GM11168 (cell line): ENCODE measurements around the gene FMO1.

Source experiments
- in situ Hi-C: fragments of 300-500 bp; cut with MboI; formaldehyde crosslinking; loops from one replicate; pipeline ENCODE4 v1.12.0; 2022; ENCODE audit warnings: low sequenced_read_pairs; ENCODE audit not compliant: unreplicated experiment

FMO1 gene

DNA sequence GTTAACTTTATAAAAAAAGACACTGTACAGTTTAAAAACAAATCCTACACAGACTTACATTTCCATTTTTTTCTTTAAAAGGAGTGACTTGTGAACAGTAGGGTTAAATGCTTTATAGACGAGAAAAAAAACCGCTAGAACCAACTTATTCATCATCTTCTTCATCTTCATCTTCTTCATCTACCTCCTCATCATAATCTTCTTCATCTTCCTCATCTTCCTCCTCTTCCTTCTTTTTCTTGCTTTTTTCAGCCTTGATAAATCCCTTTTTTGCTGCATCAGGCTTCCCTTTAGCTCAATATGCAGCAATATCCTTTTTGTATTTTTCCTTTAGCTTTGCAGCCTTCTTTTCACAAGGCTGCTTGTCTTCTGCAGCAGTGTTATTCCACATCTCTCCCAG lies 22.5 kb downstream of the FMO1 start:
- in situ Hi-C loops = no loop called here

DNA sequence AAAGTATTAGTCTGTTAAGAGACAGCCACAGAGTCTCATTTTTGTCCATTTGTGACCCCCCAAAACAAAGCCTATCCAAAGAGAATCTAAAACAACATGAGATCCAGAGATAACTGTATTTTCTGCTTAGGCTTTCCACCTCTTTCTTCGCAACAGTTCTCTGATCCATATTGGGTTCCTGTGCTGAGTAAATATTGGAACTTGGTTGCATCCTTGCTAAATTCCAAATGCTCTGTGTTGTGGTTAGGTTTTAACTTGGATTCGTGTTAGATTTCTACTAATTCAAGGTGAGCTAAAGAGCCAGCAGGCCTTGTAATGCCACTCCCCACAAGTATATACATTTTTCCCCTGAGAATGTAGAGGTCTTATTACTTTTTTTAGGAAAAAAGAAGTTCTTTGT lies 29.2 kb downstream of the FMO1 start:
- in situ Hi-C loops = no loop called here

DNA sequence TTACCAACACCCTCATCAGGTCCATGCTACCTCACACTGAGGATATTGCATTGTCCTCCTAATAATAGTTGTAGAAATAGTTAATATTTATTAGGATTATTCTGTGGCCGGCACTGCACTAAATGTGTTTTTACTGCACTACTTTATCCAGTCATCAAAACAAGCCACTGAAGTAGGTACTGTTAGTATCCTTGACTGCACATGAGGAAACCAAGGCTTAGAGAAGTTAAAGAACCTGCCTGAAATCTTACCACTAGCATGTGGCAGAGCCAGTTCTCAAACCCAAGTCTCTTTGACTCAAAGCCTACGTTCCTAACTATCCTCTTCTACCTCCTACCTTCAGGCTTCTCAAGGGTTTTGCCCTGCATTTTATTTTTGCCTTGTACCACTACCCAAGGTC lies 30.9 kb downstream of the FMO1 start:
- in situ Hi-C loops = no loop called here

DNA sequence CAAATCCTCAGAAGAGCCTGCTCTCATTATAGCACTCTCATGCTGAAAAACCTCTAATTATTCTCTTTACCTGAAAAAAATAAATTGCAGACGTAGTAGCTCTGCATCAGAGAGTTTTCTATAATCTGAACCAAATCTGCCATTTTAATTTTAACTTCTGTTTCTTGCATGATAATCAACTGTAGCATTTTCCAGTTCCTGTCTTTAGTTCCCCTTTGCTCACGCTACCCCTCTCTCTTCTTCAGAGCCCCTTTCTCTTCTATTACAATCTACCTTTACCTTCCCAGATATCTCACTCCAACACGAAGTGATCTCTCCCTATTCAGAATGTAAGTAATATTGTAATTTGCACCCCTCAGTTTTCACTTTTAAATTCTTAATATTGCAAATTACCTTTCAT lies 31.4 kb downstream of the FMO1 start:
- in situ Hi-C loops = no loop called here

DNA sequence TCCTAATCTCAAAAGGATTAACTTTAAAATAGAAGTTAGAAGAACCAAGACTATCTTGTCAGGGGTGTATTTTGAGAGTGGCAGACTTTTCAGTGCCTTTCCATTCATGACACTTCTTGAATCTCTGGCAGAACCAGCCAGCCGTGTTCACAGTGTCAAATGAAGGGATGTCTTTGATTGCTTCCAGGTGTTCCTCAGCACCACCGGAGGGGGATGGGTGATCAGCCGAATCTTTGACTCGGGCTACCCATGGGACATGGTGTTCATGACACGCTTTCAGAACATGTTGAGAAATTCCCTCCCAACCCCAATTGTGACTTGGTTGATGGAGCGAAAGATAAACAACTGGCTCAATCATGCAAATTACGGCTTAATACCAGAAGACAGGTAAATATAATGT lies 32.3 kb downstream of the FMO1 start:
- in situ Hi-C loops = no loop called here

DNA sequence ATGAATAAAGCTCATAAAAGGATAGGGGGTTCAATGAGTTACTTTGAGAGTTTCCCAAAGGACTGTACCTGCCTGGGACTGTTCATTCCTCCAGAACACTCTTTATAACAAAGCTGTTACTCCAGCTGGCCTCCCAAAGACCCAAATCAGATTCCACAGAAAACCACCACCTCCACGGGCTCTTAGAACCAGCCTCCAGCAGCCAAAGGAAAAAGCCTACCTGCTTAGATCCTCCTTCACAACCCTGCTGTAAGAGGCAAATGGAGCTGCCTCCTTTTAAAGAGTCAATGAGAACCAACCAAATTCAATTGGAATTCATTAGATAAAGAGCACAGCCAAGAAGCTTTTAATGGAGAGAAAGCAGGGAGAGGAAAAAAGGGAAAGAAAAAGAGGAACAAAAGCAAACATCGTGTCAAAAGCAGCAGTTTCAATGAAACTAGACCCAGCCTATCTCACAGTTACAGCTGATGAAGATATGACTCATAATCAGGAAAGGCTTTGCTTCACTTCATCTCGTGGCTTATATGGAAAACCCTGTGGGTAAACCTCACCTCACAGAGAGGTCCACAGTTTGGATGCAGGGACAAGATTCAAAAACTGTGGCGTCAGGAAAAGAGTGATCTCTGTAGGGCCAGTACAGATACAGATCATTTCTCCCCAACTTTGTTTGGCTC lies 37.9 kb downstream of the FMO1 start:
- in situ Hi-C loops = no loop called here

DNA sequence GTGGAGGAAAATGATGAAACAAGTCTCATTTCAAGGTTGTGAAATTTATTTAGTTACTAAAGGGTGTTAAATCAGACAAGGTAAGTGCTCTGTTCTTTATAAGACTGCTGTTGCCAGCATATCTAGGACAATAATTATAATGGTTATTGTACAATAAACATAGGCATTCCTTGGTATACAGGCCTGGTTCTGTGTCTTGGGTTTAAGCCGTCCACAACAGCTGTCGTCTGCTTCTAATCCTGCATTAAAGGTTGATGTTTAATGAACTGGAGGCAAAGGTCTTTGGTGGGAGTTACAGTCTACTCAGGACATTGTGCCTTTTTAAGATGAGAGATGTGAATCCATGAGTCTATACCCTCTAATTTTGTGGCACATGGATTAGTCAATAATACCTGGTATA lies 42.3 kb downstream of the FMO1 start:
- in situ Hi-C loops = no loop called here

DNA sequence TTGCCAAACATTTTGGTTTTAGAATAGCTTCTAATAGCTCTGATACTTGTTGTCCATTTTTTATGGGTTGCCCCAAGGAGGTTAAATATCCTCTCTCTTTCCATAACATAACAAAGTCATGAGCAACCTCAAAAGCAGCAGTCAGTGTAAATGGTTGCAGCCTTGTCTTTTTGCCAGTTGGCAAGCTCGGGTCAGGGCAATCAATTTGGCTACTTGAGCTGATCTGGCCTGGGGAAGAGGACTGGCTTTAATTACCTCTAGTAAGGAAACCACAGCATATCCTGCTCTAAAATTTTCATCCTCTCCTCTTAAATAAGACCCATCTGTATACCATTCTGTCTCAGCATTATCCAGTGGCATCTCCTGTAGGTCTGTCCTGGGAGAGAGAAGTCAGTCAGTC lies 44.5 kb downstream of the FMO1 start:
- in situ Hi-C loops = no loop called here

DNA sequence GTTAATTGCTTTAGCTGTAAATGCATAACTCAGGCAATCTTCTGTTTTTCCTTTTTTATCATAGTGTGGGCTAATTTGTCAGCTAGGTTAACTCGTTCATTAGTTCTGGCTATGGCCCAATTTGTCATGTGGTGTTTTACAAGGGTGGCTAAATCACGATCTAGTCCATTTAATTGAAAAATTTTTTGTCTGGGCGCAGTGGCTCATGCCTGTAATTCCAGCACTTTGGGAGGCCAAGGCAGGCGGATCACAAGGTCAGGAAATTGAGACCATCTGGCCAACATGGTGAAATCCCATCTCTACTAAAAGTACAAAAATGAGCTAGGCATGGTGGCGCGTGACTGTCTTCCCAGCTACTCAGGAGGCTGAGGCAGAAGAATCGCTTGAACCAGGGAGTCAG lies 47.1 kb downstream of the FMO1 start:
- in situ Hi-C loops = loop anchor here (5.0 kb wide), 1 partner anchor 43 kb away; no protein-coding TSS in a partner anchor

DNA sequence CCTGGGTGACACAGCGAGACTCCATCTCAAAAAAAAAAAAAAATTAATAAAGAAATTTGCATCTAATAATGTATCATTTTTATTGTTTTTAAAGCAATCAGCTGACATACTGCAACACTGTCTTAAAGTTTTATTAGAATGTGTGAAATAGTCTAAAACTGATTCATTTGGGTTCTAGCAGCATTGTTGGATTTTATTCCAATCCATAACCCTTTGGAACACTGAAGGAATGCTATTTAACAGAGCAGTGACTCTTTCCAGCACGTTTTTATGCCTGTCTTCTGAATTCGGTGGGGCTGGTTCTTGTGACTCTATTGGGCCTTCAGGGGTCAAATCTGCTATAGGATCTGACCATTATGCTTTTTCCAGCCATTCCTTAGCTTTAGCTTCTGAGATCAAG lies 47.5 kb downstream of the FMO1 start:
- in situ Hi-C loops = loop anchor here (5.0 kb wide), 1 partner anchor 44 kb away; no protein-coding TSS in a partner anchor

DNA sequence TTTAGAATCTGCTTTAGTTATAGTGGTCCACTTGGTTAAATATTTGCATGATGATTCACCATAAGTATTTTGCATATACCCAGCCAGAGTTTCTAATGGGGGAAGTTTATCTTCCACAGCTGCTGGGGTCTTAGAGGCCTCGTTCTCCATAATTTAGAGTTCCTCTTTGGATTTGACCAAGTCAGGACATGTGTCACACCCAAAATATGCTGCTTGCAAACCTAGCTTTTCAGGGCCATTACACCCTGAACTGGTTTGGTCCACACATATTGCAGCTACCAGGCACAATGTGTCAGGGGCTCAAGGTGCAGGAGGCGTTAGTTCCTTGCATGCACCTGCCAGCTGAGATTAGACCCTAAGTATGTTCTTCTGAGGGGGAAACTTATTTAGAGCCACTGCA lies 48.6 kb downstream of the FMO1 start:
- in situ Hi-C loops = loop anchor here (5.0 kb wide), 1 partner anchor 45 kb away; no protein-coding TSS in a partner anchor

DNA sequence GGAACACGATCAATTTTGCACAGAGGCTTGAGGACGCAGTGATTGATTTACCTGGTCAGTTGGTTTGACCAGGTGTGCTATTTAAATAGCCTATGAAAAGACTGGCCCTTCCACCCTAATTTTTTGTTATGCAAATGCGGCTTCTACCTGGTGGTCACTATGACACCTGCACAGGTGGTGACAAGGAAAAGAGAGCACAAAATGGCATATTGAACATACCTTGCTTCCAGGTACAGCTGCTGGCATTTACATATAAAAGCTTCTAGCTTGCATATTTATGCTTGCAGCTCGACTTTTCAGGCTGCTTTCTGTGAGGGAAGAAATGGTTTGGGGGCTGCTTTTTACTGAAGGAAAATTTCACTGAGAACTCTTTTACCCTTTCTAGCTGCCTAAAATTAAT lies 50.4 kb downstream of the FMO1 start:
- in situ Hi-C loops = loop anchor here (5.0 kb wide), 1 partner anchor 46 kb away; no protein-coding TSS in a partner anchor

DNA sequence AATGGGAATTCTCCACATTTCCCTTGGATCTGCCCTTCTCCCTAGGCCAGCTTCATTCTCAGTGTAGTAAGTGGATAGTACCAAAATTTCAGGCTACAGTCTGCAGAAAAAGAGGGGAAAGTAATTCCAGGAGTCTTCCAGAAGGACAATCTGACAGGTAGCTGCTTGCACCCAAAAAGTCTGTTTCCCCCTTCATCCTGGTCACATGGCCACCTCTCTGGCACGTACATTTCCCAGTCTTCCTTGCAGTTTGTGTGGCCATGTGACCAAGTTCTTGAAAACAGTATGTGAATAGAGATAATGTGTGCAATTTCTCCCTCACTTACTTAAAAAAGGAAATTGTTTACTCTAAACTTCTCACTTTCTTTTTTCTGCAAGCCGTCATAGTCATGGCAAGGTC lies 51.0 kb downstream of the FMO1 start:
- in situ Hi-C loops = loop anchor here (5.0 kb wide), 1 partner anchor 47 kb away; no protein-coding TSS in a partner anchor

DNA sequence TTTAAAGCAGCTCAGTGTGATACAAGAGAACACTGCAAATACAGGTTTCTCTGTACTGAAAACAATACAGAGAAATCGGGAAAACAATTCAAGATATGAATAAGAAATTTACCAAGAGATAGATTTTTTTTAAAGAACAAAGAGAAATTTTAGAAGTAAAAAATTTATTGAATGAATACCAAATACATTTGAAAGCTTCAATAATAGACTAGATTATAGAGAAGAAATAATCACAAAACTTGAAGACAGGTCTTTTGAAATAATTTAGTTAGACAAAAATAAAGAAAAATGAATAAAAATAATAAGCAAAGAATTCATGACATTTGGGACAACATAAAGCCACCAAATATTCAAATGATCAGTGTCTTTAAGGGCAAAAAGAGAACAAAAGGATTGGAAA lies 52.1 kb downstream of the FMO1 start:
- in situ Hi-C loops = no loop called here

DNA sequence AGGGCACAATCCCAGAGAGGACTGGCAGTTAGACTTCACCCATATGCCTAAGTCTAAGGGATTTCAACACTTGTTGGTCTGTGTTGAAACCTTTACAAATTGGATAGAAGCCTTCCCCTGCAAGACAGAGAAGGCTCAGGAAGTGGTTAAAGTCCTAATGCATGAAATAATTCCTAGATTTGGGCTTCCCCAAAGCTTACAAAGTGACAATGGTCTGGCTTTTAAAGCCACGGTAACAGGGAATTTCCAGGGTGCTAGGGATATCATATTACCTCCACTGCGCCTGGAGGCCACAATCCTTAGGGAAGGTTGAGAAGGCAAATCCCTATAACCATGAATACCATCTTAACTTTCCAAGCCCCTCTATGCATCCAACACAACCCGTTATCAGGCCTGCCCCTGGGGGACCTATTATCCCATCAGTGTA lies 62.4 kb downstream of the FMO1 start:
- in situ Hi-C loops = no loop called here

DNA sequence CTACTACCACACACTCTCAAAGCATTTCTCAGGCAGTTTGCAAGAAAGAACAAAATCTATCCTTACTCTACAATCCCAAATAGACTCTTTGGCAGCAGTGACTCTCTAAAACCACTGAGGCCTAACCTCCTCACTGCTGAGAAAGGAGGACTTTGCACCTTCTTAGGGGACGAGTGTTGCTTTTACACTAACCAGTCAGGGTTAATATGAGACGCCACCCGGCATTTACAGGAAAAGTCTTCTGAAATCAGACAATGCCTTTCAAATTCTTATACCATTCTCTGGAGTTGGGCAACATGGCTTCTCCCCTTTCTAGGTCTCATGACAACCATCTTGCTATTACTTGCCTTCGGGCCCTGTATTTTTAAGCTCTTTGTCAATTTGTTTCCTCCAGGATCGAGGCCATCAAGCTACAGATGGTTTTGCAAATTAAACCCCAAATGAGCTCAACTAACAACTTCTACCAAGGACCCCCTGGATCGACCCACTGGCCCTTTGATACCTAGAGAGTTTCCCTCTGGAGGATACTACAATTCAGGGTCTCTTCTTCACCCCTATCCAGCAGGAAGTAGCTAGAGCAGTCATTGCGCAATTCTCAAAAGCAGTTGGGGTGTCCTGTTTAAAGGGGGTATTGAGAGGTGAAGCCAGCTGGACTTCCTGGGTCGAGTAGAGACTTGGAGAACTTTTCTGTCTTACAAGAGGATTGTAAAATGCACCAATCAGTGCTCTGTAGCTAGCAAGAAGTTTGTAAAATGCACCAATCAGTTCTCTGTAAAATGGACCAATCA lies 63.7 kb downstream of the FMO1 start:
- in situ Hi-C loops = no loop called here

DNA sequence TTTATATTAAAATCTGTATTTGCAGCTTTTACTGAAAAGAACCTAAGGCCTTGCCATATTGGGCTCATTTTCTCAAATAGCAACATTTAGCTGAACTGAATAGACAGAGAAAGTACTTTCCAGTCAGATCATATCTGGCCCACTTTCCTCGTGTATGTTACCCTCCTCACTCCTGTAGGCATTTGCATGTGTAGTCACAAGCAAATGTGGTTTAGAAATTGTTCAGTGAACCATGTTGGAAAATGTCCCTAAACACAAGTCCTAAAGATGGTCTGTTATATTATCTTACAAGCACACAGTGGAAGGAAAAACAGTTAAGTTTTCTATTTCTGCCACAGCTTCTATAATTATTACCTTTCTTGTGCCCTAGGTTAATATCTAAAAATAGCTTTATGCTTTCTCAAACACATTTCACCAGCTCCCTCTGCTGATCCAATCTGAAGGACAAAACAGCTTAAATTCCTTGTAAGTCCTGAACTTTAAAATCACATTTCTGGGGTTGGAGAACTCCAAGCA lies 65.1 kb downstream of the FMO1 start:
- in situ Hi-C loops = no loop called here

DNA sequence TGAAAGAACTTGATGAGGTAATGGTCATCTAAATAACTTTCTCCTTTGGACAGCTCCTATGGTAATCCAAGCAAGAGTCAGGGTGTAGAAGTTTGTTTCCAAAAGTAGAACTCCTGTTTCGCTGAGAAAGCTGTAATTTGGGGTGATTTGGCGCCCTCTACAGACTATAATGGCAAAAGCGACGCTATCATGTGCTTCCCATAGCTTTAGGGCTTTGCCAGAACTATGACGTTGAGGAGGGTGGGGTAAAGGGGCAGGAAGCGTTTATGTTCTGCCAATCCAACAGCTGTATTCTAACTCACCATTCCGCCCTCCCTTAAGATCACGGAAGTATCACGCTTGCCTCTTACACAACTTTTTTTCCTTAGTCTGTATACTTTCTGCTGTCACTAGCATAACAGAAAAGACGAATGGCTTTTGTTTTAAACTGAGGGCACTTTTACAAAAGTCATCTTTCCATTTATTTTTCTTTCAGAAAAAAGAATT lies 65.6 kb downstream of the FMO1 start, which contains the start of gene FMO4:
Gene FMO4 (plus strand): TSS at position 349 of the 486 bp plus-strand sequence. CDS start 5,643 bp downstream, outside the sequence.
- in situ Hi-C loops = no loop called here

DNA sequence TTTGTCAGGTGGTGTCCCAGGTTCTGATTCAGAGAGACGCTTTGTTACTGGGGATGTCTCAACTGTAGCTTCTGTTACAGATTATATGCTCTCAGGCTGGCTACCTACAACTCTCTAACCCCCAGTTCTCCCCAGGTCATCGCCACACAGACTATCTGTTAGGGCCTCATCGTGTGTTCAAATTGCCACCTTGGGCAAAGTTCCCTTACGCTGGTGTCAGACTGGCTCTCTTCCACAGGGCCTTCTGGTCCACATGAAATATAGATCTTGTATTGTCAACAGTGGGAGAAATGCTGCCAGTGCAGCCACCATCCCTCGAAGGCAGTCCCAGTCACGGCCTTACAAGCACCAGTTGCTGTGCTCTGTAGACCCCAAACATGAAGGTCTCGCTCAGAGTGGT lies 81.0 kb downstream of the FMO1 start:
- in situ Hi-C loops = no loop called here

DNA sequence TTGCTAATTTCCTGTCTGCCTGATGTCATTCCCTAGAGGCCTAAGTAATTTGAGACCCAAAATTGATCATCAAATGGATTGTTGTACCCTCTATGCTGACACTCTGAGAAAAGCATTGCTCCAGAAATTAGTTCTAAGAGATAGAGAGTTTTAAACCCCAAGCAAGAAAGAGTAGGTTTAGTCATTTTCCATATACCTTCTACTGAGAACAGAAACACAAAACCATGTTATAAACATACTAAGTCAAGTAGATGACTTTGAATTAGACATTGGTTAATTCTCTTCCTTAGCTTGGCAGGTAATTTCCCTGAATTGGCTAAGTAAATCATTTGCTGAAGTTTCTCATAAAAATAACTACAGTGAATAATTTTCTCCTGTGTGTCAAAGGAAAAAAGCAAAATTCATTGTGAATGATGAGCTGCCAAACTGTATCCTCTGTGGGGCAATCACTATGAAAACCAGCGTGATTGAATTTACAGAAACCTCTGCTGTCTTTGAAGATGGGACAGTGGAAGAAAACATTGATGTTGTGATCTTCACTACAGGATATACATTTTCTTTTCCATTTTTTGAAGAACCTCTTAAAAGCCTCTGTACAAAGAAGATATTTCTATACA lies 85.8 kb downstream of the FMO1 start:
- in situ Hi-C loops = no loop called here
